ENCODE results near the gene GSTT4.

Gene GSTT4

DNA sequence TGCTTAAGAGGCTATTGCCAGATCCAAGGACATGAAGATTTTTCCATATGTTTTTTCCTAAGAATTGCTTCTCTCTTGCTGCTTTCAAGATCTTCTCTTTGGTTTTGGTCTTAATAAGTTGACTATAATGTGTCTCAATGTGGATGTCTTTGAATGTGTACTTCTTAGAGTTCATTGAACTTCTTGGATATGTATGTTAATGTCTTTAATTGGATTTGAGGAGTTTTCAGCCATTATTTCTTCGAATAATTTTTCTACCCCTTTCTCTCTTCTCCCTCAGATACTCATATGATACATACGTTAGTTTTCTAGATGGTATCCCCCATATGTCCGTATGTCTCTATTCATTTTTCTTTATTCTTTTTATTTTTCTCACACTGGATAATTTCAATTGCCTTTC, 19.1 kb upstream of the GSTT4 start:
- TF ChIP-seq POLR2AphosphoS5 (IDR thresholded peaks at IDR 0.05; ENCODE audit: low read depth, low read length) (no peak), TAF1 (IDR thresholded peaks at IDR 0.05; ENCODE audit: borderline replicate concordance, low read depth, low read length) (no peak), POLR2A (IDR thresholded peaks at IDR 0.05; ENCODE audit: low read depth, low read length) (no peak)
- no peak for DNase-seq (ENCODE audit: insufficient read length)
- peak; percentile 5 for FAIRE-seq

DNA sequence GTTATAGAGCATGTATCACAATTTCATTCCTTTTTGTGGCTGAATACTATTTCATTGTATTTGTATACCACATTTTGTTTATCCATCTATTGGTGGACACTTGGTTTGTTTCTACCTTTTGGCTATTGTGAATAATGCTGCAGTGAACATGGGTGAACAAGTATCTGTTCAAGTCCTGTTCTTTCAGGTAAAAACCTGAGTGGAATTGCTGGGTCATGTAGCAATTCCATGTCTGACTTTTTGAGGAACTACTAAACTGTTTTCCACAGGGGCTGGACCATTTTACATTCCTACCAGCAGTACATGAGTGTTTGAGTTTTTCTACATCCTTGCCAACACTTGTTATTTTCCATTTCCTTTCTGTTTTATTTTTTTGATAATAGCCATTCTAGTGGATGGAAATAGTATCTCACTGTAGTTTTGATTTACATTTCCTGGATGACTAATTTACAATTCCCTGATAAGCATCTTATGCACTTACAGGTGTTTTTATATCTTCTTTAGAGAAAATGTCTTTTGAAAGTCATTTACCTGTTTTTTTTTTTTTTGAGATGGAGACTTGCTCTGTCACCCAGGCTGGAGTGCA, 18.0 kb upstream of the GSTT4 start:
- FAIRE-seq = no peak
- no peak for DNase-seq (ENCODE audit: insufficient read length)
- no peak for TF ChIP-seq POLR2AphosphoS5 (IDR thresholded peaks at IDR 0.05; ENCODE audit: low read depth, low read length)
- no peak for TF ChIP-seq POLR2A (IDR thresholded peaks at IDR 0.05; ENCODE audit: low read depth, low read length)
- TF ChIP-seq TAF1 (IDR thresholded peaks at IDR 0.05; ENCODE audit: borderline replicate concordance, low read depth, low read length) = no peak

DNA sequence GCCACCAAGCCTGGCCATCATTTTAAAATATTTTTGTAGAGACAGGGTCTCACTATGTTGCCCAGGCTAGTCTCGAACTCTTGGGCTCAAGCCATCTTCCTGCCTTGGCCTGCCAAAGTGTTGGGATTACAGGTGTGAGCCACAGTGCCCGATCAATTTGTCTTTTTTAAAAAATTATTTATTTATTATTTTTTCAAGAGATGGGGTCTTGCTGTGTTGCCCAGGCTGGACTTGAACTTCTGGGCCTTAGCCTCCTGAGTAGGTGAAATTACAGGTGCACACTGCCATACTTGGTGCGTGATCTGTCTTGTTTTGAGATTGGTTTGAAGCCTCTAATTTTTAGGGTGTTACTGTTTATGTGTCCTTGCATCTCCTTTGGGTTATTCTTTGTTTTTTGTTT, 16.1 kb upstream of the GSTT4 start:
- TF ChIP-seq TAF1 (IDR thresholded peaks at IDR 0.05; ENCODE audit: borderline replicate concordance, low read depth, low read length) = no peak
- TF ChIP-seq POLR2AphosphoS5 (IDR thresholded peaks at IDR 0.05; ENCODE audit: low read depth, low read length) = no peak
- no peak for TF ChIP-seq POLR2A (IDR thresholded peaks at IDR 0.05; ENCODE audit: low read depth, low read length)
- no peak for FAIRE-seq

DNA sequence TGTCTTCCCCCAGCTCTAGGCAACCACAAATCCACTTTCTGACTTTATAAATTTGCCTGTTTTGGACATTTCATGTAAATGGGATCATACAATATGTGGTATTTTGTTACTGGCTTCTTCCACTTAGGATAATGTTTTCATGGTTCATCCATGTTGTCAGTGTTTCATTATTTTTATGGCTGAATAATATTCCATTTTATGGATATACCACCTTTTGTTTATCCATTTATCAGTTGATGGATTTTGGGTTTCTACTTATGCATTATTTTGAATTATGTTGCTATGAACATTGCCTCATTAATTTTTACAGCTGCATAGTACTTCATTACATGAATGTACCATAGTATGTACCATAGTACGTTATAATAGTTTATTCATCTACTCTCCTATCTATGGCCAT, 10.9 kb upstream of the GSTT4 start:
- TF ChIP-seq TAF1 (IDR thresholded peaks at IDR 0.05; ENCODE audit: borderline replicate concordance, low read depth, low read length) (no peak), POLR2AphosphoS5 (IDR thresholded peaks at IDR 0.05; ENCODE audit: low read depth, low read length) (no peak), POLR2A (IDR thresholded peaks at IDR 0.05; ENCODE audit: low read depth, low read length) (no peak)
- DNase-seq (ENCODE audit: insufficient read length) (no peak), FAIRE-seq (no peak)

More for the DNA sequence above, 16.1 kb upstream of the GSTT4 start:
- no peak for DNase-seq (ENCODE audit: insufficient read length)

DNA sequence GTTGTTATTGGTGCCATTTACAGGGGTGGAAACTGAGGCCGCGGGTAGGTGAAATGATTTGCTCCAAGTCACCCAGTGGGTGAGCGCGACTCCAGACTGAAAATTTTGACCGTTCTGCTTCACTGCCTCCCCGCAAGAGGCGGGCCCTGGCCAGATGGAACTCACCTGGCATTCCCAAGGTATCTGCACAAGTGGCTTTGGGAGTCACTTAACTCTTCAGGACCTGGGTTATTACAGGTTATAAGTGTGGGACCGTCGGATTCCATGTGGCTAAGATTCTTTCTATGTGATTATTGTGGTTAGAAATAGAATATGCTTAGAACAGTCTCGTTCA, 6.4 kb upstream of the GSTT4 start:
- DNase-seq (ENCODE audit: insufficient read length) (no peak), FAIRE-seq (no peak)
- TF ChIP-seq POLR2AphosphoS5 (IDR thresholded peaks at IDR 0.05; ENCODE audit: low read depth, low read length) = no peak
- TF ChIP-seq TAF1 (IDR thresholded peaks at IDR 0.05; ENCODE audit: borderline replicate concordance, low read depth, low read length) = no peak
- no peak for TF ChIP-seq POLR2A (IDR thresholded peaks at IDR 0.05; ENCODE audit: low read depth, low read length)

DNA sequence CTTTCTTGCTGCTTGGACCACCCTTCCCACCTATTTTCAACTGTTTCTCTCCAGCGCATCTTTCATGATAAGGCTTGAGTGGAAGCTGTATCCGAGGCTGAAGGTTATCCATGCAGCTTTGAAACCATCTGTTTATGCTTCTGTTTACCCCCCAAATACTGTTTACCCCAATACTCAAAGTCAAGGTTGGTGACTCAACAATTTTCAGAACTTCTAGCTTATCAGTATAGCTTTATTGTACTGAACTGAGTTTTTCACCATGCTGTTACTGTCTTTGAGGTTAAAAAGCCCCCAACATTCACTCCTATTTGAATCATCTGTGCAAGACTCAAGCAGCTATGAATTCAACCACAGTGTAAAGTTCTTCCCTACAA, 4.8 kb upstream of the GSTT4 start:
- DNase-seq (ENCODE audit: insufficient read length) (no peak), FAIRE-seq (no peak)
- TF ChIP-seq POLR2A (IDR thresholded peaks at IDR 0.05; ENCODE audit: low read depth, low read length) = no peak
- TF ChIP-seq POLR2AphosphoS5 (IDR thresholded peaks at IDR 0.05; ENCODE audit: low read depth, low read length) = no peak
- TF ChIP-seq TAF1 (IDR thresholded peaks at IDR 0.05; ENCODE audit: borderline replicate concordance, low read depth, low read length) = no peak

DNA sequence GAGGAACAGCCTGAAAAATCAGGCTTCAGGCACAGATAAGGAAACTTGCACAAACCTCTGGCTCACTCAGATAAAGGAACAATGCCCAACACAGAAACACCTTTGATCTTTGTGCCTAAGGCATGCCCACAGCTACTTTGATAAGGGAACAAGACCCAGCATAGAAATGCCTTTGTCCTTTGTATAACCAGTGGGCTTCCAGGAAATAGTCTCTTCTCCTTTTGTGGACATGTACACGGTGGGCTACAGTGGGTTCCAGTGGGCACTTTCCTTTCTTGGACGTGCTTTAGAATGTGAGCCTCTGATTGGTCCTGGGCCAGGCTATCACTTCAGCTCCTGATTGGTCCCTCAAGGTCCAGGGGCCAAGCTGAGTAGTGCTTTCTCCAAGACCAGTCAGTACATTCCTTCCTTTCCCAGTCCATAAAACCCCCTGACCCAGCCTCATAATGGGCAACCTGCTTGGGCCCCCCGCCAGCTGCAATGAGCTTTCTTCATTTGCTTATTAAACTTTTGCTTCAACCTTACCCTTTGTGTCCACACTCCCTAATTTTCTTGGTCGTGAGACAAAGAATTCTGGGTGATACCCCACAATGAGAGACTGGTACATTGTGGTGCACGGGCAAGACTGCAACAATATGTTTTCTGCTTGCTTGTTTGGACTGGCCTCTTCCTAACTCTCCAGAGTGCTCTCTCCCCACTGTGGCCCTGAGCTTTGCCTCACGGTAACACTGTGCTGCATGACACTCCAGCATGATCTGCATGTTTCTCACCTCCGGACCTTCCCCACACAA, 4.2 kb upstream of the GSTT4 start:
- TF ChIP-seq POLR2AphosphoS5 (IDR thresholded peaks at IDR 0.05; ENCODE audit: low read depth, low read length) = no peak
- TF ChIP-seq POLR2A (IDR thresholded peaks at IDR 0.05; ENCODE audit: low read depth, low read length) = no peak
- TF ChIP-seq TAF1 (IDR thresholded peaks at IDR 0.05; ENCODE audit: borderline replicate concordance, low read depth, low read length) = no peak
- FAIRE-seq = no peak
- no peak for DNase-seq (ENCODE audit: insufficient read length)

DNA sequence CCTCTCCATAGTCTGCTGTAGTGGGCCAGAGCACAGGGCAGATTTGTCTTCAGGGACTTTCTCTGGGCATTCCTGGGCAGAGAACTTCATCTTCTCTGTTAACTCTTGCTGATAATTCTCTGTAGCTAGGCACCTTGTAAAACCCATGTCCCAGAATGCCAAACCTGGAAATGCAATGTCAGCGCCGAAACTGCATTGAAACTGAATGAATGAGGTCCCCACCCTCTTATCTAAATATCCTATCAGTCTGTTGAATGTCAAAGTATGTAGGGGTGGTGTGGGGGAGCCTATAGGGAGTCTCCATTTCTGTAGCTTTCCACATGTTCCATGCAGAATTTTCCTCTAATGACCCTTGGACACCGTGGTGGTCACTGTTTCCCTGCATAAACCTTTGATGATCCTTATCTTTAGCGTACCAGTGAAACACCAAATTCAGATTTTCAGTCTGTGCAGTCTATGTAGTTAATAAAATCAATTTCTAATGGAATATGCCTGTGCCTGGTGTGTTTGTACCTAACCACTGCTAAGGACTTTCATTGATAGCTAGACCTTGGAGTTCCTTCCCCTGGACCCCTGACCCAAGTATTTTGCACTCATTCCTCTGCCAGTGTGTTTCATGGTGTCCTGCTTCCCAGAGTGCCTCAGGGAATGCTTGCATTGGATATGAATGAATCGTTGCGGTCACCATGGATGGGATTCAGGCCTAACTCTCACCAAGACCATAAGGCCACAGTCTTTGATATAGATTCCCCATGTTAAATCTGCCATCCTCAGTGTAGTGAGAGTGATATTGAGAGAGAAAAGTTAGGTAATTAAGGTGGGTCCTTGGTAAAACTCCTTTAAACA, 3.4 kb upstream of the GSTT4 start:
- TF ChIP-seq POLR2AphosphoS5 (IDR thresholded peaks at IDR 0.05; ENCODE audit: low read depth, low read length) = no peak
- TF ChIP-seq TAF1 (IDR thresholded peaks at IDR 0.05; ENCODE audit: borderline replicate concordance, low read depth, low read length) = no peak
- no peak for TF ChIP-seq POLR2A (IDR thresholded peaks at IDR 0.05; ENCODE audit: low read depth, low read length)
- FAIRE-seq = no peak

DNA sequence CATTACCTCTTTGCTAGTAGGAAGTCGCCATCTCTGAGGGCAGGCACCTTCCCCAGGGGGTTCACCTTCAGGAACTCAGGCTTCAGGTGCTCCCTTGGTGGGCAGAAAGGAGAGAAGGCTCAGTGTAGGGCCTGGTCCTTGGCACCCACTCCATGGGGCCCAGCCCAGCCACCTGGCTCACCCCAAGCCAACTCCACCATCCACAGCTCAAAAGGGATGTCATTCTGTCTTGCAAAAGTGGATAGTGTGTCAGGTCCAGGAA, 2.7 kb upstream of the GSTT4 start:
- no peak for TF ChIP-seq POLR2A (IDR thresholded peaks at IDR 0.05; ENCODE audit: low read depth, low read length)
- no peak for TF ChIP-seq TAF1 (IDR thresholded peaks at IDR 0.05; ENCODE audit: borderline replicate concordance, low read depth, low read length)
- no peak for TF ChIP-seq POLR2AphosphoS5 (IDR thresholded peaks at IDR 0.05; ENCODE audit: low read depth, low read length)
- DNase-seq (ENCODE audit: insufficient read length) (no peak), FAIRE-seq (no peak)

More for the DNA sequence above, 3.4 kb upstream of the GSTT4 start:
- DNase-seq (ENCODE audit: insufficient read length) = no peak

DNA sequence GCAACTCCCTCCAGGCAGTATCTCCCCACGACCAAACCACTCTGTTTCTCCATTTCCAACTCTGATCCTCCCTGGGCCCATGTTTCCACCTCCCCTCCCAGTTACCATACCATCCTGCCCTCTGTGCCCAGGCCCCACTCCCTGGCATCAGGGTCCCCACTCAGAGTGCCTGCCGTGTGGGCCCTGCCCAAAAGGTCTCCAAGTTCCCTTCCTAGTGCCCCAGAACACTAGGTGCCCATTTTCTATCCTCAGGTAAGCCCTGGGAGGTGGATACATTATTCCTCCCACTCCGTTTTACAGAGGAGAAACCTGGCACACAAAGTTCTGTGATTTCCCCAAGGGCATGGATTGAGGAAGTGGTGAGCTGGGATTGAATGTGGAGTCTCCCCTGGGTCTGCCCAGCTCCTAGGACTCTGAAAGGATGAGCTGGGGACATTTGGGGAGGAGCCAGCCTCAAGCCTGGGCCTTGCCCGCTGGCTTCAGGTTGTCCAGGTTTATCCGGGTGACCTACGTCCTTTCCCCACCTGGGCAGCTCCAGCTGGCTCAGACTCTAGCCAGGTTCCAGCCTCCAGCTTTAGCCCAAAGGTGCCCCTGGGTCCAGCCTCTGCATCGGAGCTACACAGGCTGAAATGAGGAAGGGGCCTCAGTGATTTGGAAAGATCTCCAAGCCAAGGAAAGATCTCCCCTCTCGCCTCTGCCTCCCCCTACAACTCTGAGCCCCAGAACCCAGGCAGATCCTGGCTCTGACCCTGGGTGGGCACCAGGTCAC, 2.2 kb upstream of the GSTT4 start:
- TF ChIP-seq POLR2A (IDR thresholded peaks at IDR 0.05; ENCODE audit: low read depth, low read length) (no peak), POLR2AphosphoS5 (IDR thresholded peaks at IDR 0.05; ENCODE audit: low read depth, low read length) (no peak), TAF1 (IDR thresholded peaks at IDR 0.05; ENCODE audit: borderline replicate concordance, low read depth, low read length) (no peak)
- FAIRE-seq (no peak), DNase-seq (ENCODE audit: insufficient read length) (no peak)

DNA sequence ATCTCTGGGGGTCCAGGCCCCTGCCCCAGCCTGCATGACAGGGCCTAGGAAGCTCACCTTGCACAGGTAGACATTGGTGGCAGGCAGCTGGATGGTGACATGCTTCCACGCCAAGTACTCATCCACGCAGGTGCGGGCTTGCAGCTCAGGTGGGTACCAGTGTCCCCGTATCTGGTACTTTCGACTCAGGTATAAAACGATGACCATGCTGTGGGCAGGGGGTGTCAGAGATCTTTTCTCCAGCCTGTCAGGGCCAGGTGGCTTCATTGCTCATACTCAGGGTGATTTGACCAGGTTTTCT, 1.6 kb upstream of the GSTT4 start:
- DNase-seq (ENCODE audit: insufficient read length) = no peak
- no peak for FAIRE-seq
- TF ChIP-seq TAF1 (IDR thresholded peaks at IDR 0.05; ENCODE audit: borderline replicate concordance, low read depth, low read length) (no peak), POLR2A (IDR thresholded peaks at IDR 0.05; ENCODE audit: low read depth, low read length) (no peak), POLR2AphosphoS5 (IDR thresholded peaks at IDR 0.05; ENCODE audit: low read depth, low read length) (no peak)
